Measurements from ENCODE around the gene GPR137. TPM values are rescaled to one million over a fixed set of nuclear protein-coding genes. Genes with fewer than 3 reads are reported as not detected.
A peak's percentile ranks its signal among the peaks of the same experiment; 100 is the strongest.

The GPR137 gene
- total and polyA plus RNA-seq, 4 donors: 6.7 to 22.2 (median 9.0) TPM

DNA sequence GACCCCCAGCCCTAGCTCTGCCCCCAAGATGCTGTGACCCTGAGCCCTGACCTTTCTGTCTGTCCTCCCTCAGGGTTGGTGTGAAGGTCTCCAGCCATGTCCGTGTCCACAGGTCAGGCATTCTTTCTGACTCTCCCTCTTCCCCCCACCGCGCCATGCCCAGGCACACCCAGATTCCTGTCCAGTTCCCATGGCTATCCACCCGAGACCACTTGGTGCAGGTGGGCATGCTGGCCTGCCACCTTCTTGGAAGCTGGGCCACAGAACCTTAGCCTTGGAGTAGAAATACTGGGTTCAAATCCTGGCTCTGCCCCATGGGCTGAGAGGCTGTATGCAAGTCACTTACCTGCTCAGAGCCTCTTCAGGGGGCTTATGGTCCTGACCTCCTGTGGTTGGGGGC lies 36.6 kb upstream of the GPR137 start:
- Histone ChIP-seq H3K4me1 (ENCODE audit: control insufficient read depth in 4 of 4, insufficient read depth in 4 of 4, low read length in 3 of 4) (peaks cover 10 to 64% (median 48%) of the 10 kb centered on the region in 4 donors), H3K9me3 (ENCODE audit: control insufficient read depth in 4 of 4, low read length in 3 of 4) (no peaks in the 10 kb centered on the region), H3K4me3 (ENCODE audit: low read depth in 1 of 3, low read length in 3 of 3) (no peak overlapping the region), H3K36me3 (ENCODE audit: control insufficient read depth in 4 of 4, insufficient read depth in 3 of 4, low read depth in 1 of 4, low read length in 3 of 4) (peaks cover 0 to under 1% (median under 1%) of the 10 kb centered on the region in 4 donors), H3K27me3 (ENCODE audit: control insufficient read depth in 4 of 4, insufficient read depth in 4 of 4, low read length in 3 of 4) (no peaks in the 10 kb centered on the region), H3K9ac (ENCODE audit: low read depth in 1 of 2, low read length in 2 of 2) (no peak overlapping the region), H3K27ac (ENCODE audit: low read depth in 1 of 2, low read length in 2 of 2) (no peak overlapping the region)
- no peak for DNase-seq (ENCODE audit: low spot score)
- WGBS: 93% methylated on average over 4 of the region's 4 CpGs
- TF ChIP-seq YY1 (IDR thresholded peaks at IDR 0.05) (no peak), TAF1 (conservative IDR thresholded peaks at IDR 0.05) (no peak), GABPA (IDR thresholded peaks at IDR 0.05 in 1 of 2, conservative IDR thresholded peaks at IDR 0.05 in 1 of 2) (no peak), REST (IDR thresholded peaks at IDR 0.05) (no peak), FOXA2 (IDR thresholded peaks at IDR 0.05) (no peak), ZBTB33 (IDR thresholded peaks at IDR 0.05) (no peak), EGR1 (IDR thresholded peaks at IDR 0.05; ENCODE audit: low read depth in 2 of 2) (no peak), SP1 (IDR thresholded peaks at IDR 0.05) (no peak), HNF4A (conservative IDR thresholded peaks at IDR 0.05) (no peak), RAD21 (IDR thresholded peaks at IDR 0.05) (no peak)
- TF ChIP-seq, protein P1, sequence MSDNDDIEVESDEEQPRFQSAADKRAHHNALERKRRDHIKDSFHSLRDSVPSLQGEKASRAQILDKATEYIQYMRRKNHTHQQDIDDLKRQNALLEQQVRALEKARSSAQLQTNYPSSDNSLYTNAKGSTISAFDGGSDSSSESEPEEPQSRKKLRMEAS (IDR thresholded peaks at IDR 0.05): no peak
- TF ChIP-seq, protein P2, sequence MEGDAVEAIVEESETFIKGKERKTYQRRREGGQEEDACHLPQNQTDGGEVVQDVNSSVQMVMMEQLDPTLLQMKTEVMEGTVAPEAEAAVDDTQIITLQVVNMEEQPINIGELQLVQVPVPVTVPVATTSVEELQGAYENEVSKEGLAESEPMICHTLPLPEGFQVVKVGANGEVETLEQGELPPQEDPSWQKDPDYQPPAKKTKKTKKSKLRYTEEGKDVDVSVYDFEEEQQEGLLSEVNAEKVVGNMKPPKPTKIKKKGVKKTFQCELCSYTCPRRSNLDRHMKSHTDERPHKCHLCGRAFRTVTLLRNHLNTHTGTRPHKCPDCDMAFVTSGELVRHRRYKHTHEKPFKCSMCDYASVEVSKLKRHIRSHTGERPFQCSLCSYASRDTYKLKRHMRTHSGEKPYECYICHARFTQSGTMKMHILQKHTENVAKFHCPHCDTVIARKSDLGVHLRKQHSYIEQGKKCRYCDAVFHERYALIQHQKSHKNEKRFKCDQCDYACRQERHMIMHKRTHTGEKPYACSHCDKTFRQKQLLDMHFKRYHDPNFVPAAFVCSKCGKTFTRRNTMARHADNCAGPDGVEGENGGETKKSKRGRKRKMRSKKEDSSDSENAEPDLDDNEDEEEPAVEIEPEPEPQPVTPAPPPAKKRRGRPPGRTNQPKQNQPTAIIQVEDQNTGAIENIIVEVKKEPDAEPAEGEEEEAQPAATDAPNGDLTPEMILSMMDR (IDR thresholded peaks at IDR 0.05; ENCODE audit: low read depth, low read length, missing input control): no peak

DNA sequence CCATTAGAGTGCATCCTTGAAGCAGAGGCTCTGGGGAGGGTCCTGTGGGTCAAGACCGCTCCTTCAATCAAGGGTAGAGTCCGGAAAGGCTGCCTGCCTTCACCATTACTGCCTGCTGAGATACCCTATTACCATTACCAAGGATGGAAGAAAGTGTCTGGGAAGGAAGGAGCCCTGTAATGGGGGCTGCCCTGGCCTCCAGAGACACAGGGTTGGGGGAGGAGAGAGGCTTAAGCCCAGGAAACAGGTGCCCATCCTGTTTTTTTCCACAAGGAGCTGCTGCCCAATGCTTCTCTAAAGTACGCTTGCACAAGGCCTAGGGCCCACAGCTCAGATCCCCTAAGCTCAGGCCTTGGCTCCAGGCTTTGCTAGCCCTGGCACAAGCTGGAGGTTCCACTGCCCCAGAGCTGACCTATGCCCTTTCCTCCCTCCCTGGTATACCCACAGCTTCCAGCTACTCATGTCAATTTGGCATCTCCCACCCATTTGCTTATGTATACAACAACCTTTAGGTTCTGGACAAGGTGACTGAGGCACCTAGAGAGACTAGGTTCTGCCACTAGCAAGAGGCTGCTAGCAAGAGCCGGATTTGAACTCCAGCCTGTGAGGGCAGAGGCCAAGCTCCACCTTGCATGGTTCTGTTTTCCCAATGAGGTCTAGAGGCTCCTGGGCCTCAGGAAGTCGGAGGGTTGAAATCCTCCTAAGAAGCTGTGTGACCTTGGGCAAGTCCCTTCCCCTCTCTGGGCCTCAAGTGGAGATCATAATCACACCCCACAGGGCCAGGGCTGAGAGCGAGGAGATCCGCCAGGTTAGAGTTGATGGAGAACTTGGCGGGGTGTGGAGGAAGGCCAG lies 35.9 kb upstream of the GPR137 start:
- peaks cover 10 to 61% (median 48%) of the 10 kb centered on the region in 4 donors for H3K4me1 ChIP-seq (ENCODE audit: control insufficient read depth in 4 of 4, insufficient read depth in 4 of 4, low read length in 3 of 4)

More for the DNA sequence above, 35.9 kb upstream of the GPR137 start:
- Histone ChIP-seq H3K36me3 (ENCODE audit: control insufficient read depth in 4 of 4, insufficient read depth in 3 of 4, low read depth in 1 of 4, low read length in 3 of 4) (no peaks in the 10 kb centered on the region), H3K27me3 (ENCODE audit: control insufficient read depth in 4 of 4, insufficient read depth in 4 of 4, low read length in 3 of 4) (no peaks in the 10 kb centered on the region), H3K4me3 (ENCODE audit: low read depth in 1 of 3, low read length in 3 of 3) (no peak overlapping the region), H3K27ac (ENCODE audit: low read depth in 1 of 2, low read length in 2 of 2) (no peak overlapping the region), H3K9ac (ENCODE audit: low read depth in 1 of 2, low read length in 2 of 2) (no peak overlapping the region), H3K9me3 (ENCODE audit: control insufficient read depth in 4 of 4, low read length in 3 of 4) (no peaks in the 10 kb centered on the region)
- WGBS: 84% methylated on average over 8 of the region's 8 CpGs
- peak; percentile 26 for TF ChIP-seq NR2F2 (IDR thresholded peaks at IDR 0.05)
- no peak for TF ChIP-seq RAD21 (IDR thresholded peaks at IDR 0.05)
- TF ChIP-seq, protein P3, sequence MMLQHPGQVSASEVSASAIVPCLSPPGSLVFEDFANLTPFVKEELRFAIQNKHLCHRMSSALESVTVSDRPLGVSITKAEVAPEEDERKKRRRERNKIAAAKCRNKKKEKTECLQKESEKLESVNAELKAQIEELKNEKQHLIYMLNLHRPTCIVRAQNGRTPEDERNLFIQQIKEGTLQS (IDR thresholded peaks at IDR 0.05): no peak
- TF ChIP-seq SP1 (IDR thresholded peaks at IDR 0.05): peak; percentile 41
- peak; percentile 50 to 53 for TF ChIP-seq RXRA (IDR thresholded peaks at IDR 0.05)
- TF ChIP-seq GABPA (IDR thresholded peaks at IDR 0.05 in 1 of 2, conservative IDR thresholded peaks at IDR 0.05 in 1 of 2): no peak
- no peak for TF ChIP-seq HNF4G (IDR thresholded peaks at IDR 0.05)
- TF ChIP-seq, protein P2 (IDR thresholded peaks at IDR 0.05; ENCODE audit: low read depth, low read length, missing input control): no peak
- TF ChIP-seq JUND (IDR thresholded peaks at IDR 0.05): no peak
- TF ChIP-seq HNF4A (conservative IDR thresholded peaks at IDR 0.05): peak; percentile 38 to 54
- no peak for TF ChIP-seq TAF1 (conservative IDR thresholded peaks at IDR 0.05)
- TF ChIP-seq, protein P1 (IDR thresholded peaks at IDR 0.05): no peak
- TF ChIP-seq FOXA2 (IDR thresholded peaks at IDR 0.05): no peak
- TF ChIP-seq FOXA1 (IDR thresholded peaks at IDR 0.05): no peak
- TF ChIP-seq EGR1 (IDR thresholded peaks at IDR 0.05; ENCODE audit: low read depth in 2 of 2): no peak
- TF ChIP-seq YY1 (IDR thresholded peaks at IDR 0.05): no peak
- DNase-seq (ENCODE audit: low spot score): no peak
